Gastrocnemius medialis (tissue), 4 donors: ENCODE results near the gene POLR3E.

ENCODE experiments used
- POLR2A ChIP-seq, 2 donors: fragments of 450-650 bp; IDR thresholded peaks; one replicate each; pipeline ENCODE4 v1.6.1; 2017; ENCODE audit warnings: antibody characterized with exemption in 2 of 2, mild to moderate bottlenecking in 2 of 2, moderate library complexity in 2 of 2
- TF ChIP-seq, protein P1 (sequence below), 5 experiments: fragments of 450-650 bp in 3 of 5; fragments of 200-600 bp in 2 of 5; sonication (generic) in 2 of 5; IDR thresholded peaks in 4 of 5; conservative IDR thresholded peaks in 1 of 5; 1 replicate in 4 of 5; 2 replicates in 1 of 5; pipeline ENCODE4 v1.5.1; 2016 to 2019; ENCODE audit warnings: antibody characterized with exemption in 5 of 5, mild to moderate bottlenecking in 3 of 5, moderate library complexity in 3 of 5

DNA sequence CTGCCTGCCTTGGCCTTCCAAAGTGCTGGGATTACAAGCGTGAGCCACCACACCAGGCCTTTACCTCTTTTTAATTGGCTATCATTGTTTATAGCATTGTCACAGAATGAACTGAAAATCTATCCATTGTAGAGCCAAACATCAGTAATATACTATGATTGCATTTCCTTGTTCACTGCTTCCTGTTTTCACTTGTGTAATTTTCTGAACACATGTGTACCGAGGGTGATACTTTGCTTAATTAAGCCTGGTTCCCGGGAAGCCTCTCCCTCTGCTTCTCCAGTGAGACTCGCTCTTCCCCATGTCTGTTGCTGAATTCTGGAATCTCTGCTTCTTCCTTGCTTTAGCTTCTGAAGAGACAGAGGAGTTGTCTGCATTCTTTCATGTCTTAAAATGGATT is 33.1 kb downstream of the POLR3E start:
- TF ChIP-seq, protein P1, sequence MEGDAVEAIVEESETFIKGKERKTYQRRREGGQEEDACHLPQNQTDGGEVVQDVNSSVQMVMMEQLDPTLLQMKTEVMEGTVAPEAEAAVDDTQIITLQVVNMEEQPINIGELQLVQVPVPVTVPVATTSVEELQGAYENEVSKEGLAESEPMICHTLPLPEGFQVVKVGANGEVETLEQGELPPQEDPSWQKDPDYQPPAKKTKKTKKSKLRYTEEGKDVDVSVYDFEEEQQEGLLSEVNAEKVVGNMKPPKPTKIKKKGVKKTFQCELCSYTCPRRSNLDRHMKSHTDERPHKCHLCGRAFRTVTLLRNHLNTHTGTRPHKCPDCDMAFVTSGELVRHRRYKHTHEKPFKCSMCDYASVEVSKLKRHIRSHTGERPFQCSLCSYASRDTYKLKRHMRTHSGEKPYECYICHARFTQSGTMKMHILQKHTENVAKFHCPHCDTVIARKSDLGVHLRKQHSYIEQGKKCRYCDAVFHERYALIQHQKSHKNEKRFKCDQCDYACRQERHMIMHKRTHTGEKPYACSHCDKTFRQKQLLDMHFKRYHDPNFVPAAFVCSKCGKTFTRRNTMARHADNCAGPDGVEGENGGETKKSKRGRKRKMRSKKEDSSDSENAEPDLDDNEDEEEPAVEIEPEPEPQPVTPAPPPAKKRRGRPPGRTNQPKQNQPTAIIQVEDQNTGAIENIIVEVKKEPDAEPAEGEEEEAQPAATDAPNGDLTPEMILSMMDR (IDR thresholded peaks at IDR 0.05 in 4 of 5, conservative IDR thresholded peaks at IDR 0.05 in 1 of 5), result no peak
- TF ChIP-seq POLR2A (IDR thresholded peaks at IDR 0.05), result no peak
